A549 (cell line): ENCODE data around the gene EEF1B2. TPM values are rescaled to one million over a fixed set of nuclear protein-coding genes. Genes with fewer than 3 reads are reported as not detected.

ENCODE experiments used
- ATAC-seq, 2 experiments: fragments of 200-7000 bp in 1 of 2; fragments of >200 bp in 1 of 2; cut with Nextera tagmentation in 1 of 2; cut with Tn5 transposase in 1 of 2; 3 replicates each; pipeline versions ENCODE4 v1.8.0 to v1.9.1; 2018 to 2020; ENCODE audit warnings: mild to moderate bottlenecking in 1 of 2, moderate library complexity in 1 of 2
- CTCF ChIA-PET: fragments of 300-600 bp; sonication (Branson Sonifier 250); formaldehyde crosslinking; extraction: SDS; loops from one replicate; lab custom pipeline; 2021; ENCODE audit warnings: antibody characterized with exemption, inconsistent platforms; lab: Yijun Ruan, JAX
- POLR2A ChIA-PET: fragments of 350-600 bp; formaldehyde crosslinking; extraction: SDS; loops from one replicate; lab custom pipeline; 2021; ENCODE audit warnings: antibody characterized with exemption, inconsistent platforms; lab: Yijun Ruan, JAX
- DNase-seq, 2 experiments: peaks; one replicate each; pipeline versions ENCODE4 v3.0.0 to v3.0.0-alpha.2; 2011 to 2016; ENCODE audit warnings: low read depth in 1 of 2, low spot score in 1 of 2
- FAIRE-seq: peaks from 2 replicates; lab custom pipeline; 2011; peaks lifted over from hg19 to GRCh38; lab: Jason Lieb, UNC
- H3K27ac ChIP-seq, 2 experiments: fragments of >200 bp; sonication (Bioruptor Twin); formaldehyde crosslinking; 3 replicates each; pipeline ENCODE4 v1.5.1; 2016 to 2017
- H3K4me1 ChIP-seq: fragments of >200 bp; sonication (Bioruptor Twin); formaldehyde crosslinking; 3 replicates; pipeline ENCODE4 v1.6.1; 2016
- H3K4me2 ChIP-seq: fragments of >200 bp; sonication (Bioruptor Twin); formaldehyde crosslinking; 3 replicates; pipeline ENCODE4 v1.6.1; 2016
- H3K4me3 ChIP-seq: fragments of >200 bp; sonication (Bioruptor Twin); formaldehyde crosslinking; 3 replicates; pipeline ENCODE4 v1.5.1; 2016
- H3K9me3 ChIP-seq: fragments of >200 bp; sonication (Bioruptor Twin); formaldehyde crosslinking; 3 replicates; pipeline ENCODE4 v1.6.1; 2016
- BHLHE40 ChIP-seq: IDR thresholded peaks from 2 replicates; pipeline ENCODE4 v1.6.1; 2012; ENCODE audit warnings: low read depth, low read length, inconsistent platforms
- CBX2 ChIP-seq: fragments of 200-600 bp; sonication (generic); IDR thresholded peaks from 2 replicates; pipeline ENCODE4 v1.6.1; 2016; ENCODE audit warnings: low read depth, mild to moderate bottlenecking, borderline replicate concordance
- CHD2 ChIP-seq: fragments of 150-350 bp; IDR thresholded peaks from 2 replicates; pipeline ENCODE4 v1.6.1; 2014; ENCODE audit warnings: low read length; ENCODE audit not compliant: partially characterized antibody
- FOXS1 ChIP-seq: fragments of 250-450 bp; sonication (Bioruptor Pico); IDR thresholded peaks from 2 replicates; pipeline ENCODE4 v1.5.0; 2020; ENCODE audit warnings: mild to moderate bottlenecking, moderate library complexity
- HOXA7 ChIP-seq: fragments of 250-450 bp; sonication (Bioruptor Pico); IDR thresholded peaks from 2 replicates; pipeline ENCODE4 v1.5.0; 2020; ENCODE audit warnings: mild to moderate bottlenecking, moderate library complexity
- JUN ChIP-seq, 2 experiments: fragments of >200 bp; sonication (Bioruptor Twin); formaldehyde crosslinking; IDR thresholded peaks; 2 replicates in 1 of 2; 3 replicates in 1 of 2; pipeline ENCODE4 v1.6.1; 2016 to 2017
- JUNB ChIP-seq: fragments of >200 bp; sonication (Bioruptor Twin); formaldehyde crosslinking; IDR thresholded peaks from 2 replicates; pipeline ENCODE4 v1.6.1; 2016
- KDM5A ChIP-seq: fragments of 200-600 bp; sonication (generic); IDR thresholded peaks from 2 replicates; pipeline ENCODE4 v1.6.1; 2016; ENCODE audit warnings: antibody characterized with exemption, mild to moderate bottlenecking
- MYC ChIP-seq: IDR thresholded peaks from 2 replicates; pipeline ENCODE4 v1.6.1; 2012; ENCODE audit warnings: mild to moderate bottlenecking, inconsistent platforms, low read length, improper control_type of control experiment, borderline replicate concordance
- PHF8 ChIP-seq: fragments of 200-600 bp; sonication (generic); IDR thresholded peaks from 2 replicates; pipeline ENCODE4 v1.6.1; 2016; ENCODE audit warnings: low read depth, mild to moderate bottlenecking, antibody characterized with exemption, moderate library complexity, borderline replicate concordance
- POLR2AphosphoS2 ChIP-seq: conservative IDR thresholded peaks from 2 replicates; pipeline ENCODE4 v1.6.1; 2012; ENCODE audit warnings: low read length, improper control_type of control experiment, inconsistent platforms
- RAD21 ChIP-seq, 2 experiments: fragments of >200 bp in 1 of 2; sonication (Bioruptor Twin) in 1 of 2; formaldehyde crosslinking in 1 of 2; IDR thresholded peaks in 1 of 2; conservative IDR thresholded peaks in 1 of 2; 2 replicates in 1 of 2; 3 replicates in 1 of 2; pipeline ENCODE4 v1.6.1; 2012 to 2018; ENCODE audit warnings: inconsistent platforms in 1 of 2
- RCOR1 ChIP-seq: fragments of 150-350 bp; IDR thresholded peaks from 2 replicates; pipeline ENCODE4 v1.6.1; 2014; ENCODE audit warnings: antibody characterized with exemption, low read length, low read depth
- RNF2 ChIP-seq: fragments of 200-600 bp; sonication (generic); IDR thresholded peaks from 2 replicates; pipeline ENCODE4 v1.6.1; 2016; ENCODE audit warnings: low read depth, mild to moderate bottlenecking, antibody characterized with exemption, moderate library complexity, borderline replicate concordance
- SMC3 ChIP-seq: fragments of >200 bp; sonication (Bioruptor Twin); formaldehyde crosslinking; IDR thresholded peaks from 3 replicates; pipeline ENCODE4 v1.6.1; 2018; ENCODE audit warnings: inconsistent platforms
- ZFP36 ChIP-seq: fragments of 450-650 bp; IDR thresholded peaks from 2 replicates; pipeline ENCODE4 v1.6.1; 2014; ENCODE audit warnings: borderline replicate concordance; ENCODE audit not compliant: partially characterized antibody
- WGBS: methylation state at CpG from one replicate; pipeline ENCODE4 v1.1.6; 2017; ENCODE audit errors: missing lambda C conversion rate; 5-methylcytosine and 5-hydroxymethylcytosine counted together
- polyA plus RNA-seq, 4 experiments: library from polyadenylated mRNA; depleted of rRNA in 3 of 4; stranded (reverse); fragments of >200 nt; fragmentation: RNase III in 1 of 4; extraction: RNeasy Plus Mini Kit Qiagen cat#74134 plus additional on column Dnase treatment in 1 of 4; gene quantifications; 2 replicates in 3 of 4; 3 replicates in 1 of 4; pipeline ENCODE4 v1.2.3, GENCODE V29; 2011 to 2017
- TF ChIP-seq, protein P1 (sequence below): IDR thresholded peaks from 2 replicates; pipeline ENCODE4 v1.6.1; 2012
- TF ChIP-seq, protein P2 (sequence below): fragments of >200 bp; sonication (Bioruptor Twin); formaldehyde crosslinking; IDR thresholded peaks from 2 replicates; pipeline ENCODE4 v1.6.1; 2016
- TF ChIP-seq, protein P3 (sequence below): fragments of 200-600 bp; sonication (generic); IDR thresholded peaks from 2 replicates; pipeline ENCODE4 v1.6.1; 2016; ENCODE audit warnings: antibody characterized with exemption, mild to moderate bottlenecking, moderate library complexity
- TF ChIP-seq, protein P4 (sequence below): fragments of 450-650 bp; IDR thresholded peaks from 2 replicates; pipeline ENCODE4 v1.6.1; 2014; ENCODE audit warnings: antibody characterized with exemption
- TF ChIP-seq, protein P5 (sequence below): fragments of >200 bp; sonication (Bioruptor Twin); formaldehyde crosslinking; IDR thresholded peaks from 3 replicates; pipeline ENCODE4 v1.6.1; 2016

The EEF1B2 gene
- polyA plus RNA-seq, 2 of the 4 experiments (the other 2 are of a cell fraction), result 1,005 to 1,363 TPM

DNA sequence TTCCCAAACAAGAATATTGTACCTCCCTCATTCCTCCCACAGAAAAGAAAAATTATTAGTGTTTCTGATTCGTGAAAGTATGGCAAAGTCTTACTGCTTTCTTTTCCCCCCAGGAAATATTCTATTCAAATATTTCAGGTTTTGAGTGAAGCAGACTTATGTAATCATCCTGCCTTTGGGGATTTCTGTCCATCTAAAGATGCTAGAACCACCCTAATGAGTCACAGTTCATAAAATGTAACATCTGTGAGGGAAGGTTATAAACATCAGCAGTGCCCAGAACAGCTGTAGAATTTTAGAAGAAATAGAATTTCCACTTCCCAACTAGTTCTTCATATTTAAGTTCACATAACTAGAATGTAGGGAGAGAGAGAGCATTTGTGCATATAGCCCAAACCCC, 39.0 kb downstream of the EEF1B2 start (continued):
- TF ChIP-seq, protein P1, sequence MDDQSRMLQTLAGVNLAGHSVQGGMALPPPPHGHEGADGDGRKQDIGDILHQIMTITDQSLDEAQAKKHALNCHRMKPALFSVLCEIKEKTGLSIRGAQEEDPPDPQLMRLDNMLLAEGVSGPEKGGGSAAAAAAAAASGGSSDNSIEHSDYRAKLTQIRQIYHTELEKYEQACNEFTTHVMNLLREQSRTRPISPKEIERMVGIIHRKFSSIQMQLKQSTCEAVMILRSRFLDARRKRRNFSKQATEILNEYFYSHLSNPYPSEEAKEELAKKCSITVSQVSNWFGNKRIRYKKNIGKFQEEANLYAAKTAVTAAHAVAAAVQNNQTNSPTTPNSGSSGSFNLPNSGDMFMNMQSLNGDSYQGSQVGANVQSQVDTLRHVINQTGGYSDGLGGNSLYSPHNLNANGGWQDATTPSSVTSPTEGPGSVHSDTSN, result no peak
- no peak for TF ChIP-seq JUN (IDR thresholded peaks at IDR 0.05)

DNA sequence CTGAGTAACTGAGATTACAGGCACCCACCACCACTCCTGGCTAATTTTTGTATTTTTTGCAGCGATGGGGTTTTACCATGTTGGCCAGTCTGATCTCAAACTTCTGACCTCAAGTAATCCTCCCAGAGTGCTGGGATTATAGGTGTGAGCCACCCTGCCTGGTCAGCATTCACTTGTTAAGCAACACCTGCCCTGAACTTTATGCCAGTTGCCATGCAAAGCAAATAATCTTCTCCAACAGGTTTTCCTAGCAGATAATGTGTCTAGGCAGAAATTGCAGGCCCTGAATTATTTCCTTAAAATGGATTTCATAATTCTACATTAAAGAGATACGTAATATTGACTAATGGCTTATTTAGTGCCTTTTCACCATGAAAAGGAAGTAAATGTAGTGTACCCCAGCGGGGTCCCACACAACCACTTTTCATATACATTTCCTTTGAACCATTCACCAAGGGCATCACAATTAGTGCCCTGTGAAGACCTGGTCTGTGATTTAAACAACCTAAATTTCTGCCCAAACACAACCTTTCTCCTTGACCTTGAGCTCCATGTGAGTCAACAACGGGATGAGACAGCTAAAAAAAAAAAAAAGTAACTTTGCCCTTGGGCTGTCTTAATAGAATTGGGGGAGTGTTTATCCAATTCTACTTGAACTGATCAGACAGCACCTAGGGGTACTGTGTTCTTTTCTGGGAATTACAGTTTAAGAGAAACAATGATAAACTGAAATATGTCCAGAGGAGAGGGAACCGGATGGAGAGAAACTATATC, 41.6 kb downstream of the EEF1B2 start:
- ChIA-PET POLR2A (no interaction called here), CTCF (interaction anchor here (0.7 to 1.0 kb wide), 2 partner anchors 11 to 196 kb away, joined by 3 read pairs; no protein-coding TSS in a partner anchor)
- no peak for DNase-seq
- H3K27ac ChIP-seq, result no peak overlapping the region
- H3K4me1 ChIP-seq, result peaks cover 15% of the 10 kb centered on the region; the same call in 2 of the 3 replicates
- WGBS, result 58% methylated on average over 5 of the region's 5 CpGs
- H3K4me3 ChIP-seq, result no peak overlapping the region
- TF ChIP-seq, protein P2, sequence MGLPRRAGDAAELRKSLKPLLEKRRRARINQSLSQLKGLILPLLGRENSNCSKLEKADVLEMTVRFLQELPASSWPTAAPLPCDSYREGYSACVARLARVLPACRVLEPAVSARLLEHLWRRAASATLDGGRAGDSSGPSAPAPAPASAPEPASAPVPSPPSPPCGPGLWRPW, result no peak
- TF ChIP-seq POLR2AphosphoS2 (no peak), JUN (IDR thresholded peaks at IDR 0.05) (no peak), HOXA7 (no peak), JUNB (no peak), RAD21 (conservative IDR thresholded peaks at IDR 0.05 in 1 of 2, IDR thresholded peaks at IDR 0.05 in 1 of 2) (no peak), SMC3 (no peak), ZFP36 (no peak), RCOR1 (no peak), FOXS1 (CRISPR knock-in tag) (no peak), RNF2 (no peak), KDM5A (no peak), PHF8 (no peak), CHD2 (no peak), MYC (no peak), CBX2 (no peak), BHLHE40 (no peak)
- TF ChIP-seq, protein P3, sequence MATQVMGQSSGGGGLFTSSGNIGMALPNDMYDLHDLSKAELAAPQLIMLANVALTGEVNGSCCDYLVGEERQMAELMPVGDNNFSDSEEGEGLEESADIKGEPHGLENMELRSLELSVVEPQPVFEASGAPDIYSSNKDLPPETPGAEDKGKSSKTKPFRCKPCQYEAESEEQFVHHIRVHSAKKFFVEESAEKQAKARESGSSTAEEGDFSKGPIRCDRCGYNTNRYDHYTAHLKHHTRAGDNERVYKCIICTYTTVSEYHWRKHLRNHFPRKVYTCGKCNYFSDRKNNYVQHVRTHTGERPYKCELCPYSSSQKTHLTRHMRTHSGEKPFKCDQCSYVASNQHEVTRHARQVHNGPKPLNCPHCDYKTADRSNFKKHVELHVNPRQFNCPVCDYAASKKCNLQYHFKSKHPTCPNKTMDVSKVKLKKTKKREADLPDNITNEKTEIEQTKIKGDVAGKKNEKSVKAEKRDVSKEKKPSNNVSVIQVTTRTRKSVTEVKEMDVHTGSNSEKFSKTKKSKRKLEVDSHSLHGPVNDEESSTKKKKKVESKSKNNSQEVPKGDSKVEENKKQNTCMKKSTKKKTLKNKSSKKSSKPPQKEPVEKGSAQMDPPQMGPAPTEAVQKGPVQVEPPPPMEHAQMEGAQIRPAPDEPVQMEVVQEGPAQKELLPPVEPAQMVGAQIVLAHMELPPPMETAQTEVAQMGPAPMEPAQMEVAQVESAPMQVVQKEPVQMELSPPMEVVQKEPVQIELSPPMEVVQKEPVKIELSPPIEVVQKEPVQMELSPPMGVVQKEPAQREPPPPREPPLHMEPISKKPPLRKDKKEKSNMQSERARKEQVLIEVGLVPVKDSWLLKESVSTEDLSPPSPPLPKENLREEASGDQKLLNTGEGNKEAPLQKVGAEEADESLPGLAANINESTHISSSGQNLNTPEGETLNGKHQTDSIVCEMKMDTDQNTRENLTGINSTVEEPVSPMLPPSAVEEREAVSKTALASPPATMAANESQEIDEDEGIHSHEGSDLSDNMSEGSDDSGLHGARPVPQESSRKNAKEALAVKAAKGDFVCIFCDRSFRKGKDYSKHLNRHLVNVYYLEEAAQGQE, result no peak
- TF ChIP-seq, protein P4, sequence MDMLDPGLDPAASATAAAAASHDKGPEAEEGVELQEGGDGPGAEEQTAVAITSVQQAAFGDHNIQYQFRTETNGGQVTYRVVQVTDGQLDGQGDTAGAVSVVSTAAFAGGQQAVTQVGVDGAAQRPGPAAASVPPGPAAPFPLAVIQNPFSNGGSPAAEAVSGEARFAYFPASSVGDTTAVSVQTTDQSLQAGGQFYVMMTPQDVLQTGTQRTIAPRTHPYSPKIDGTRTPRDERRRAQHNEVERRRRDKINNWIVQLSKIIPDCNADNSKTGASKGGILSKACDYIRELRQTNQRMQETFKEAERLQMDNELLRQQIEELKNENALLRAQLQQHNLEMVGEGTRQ, result no peak
- TF ChIP-seq, protein P5, sequence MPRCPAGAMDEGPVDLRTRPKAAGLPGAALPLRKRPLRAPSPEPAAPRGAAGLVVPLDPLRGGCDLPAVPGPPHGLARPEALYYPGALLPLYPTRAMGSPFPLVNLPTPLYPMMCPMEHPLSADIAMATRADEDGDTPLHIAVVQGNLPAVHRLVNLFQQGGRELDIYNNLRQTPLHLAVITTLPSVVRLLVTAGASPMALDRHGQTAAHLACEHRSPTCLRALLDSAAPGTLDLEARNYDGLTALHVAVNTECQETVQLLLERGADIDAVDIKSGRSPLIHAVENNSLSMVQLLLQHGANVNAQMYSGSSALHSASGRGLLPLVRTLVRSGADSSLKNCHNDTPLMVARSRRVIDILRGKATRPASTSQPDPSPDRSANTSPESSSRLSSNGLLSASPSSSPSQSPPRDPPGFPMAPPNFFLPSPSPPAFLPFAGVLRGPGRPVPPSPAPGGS, result no peak
- TF ChIP-seq, all 56 proteins: peak for 0
- ATAC-seq (no peak), FAIRE-seq (no peak)
- no peaks in the 10 kb centered on the region for H3K9me3 ChIP-seq
- 0 out of 3 replicates have a peak overlapping the region, but pooled peaks have one; percentile 12 for H3K4me2 ChIP-seq
